Muscle of leg (tissue), 9 donors: ENCODE data around the gene UQCRQ. TPM values are rescaled to one million over a fixed set of nuclear protein-coding genes. Genes with fewer than 3 reads are reported as not detected.

Experiments
- polyA plus RNA-seq, 8 donors: library from polyadenylated mRNA; unstranded; fragments of 120-200 nt; gene quantifications; one replicate each; pipeline versions ENCODE4 v1.2.1 to v1.2.3, GENCODE V29; 2013; ENCODE audit warnings: inconsistent platforms in 1 of 8, low replicate concordance in 1 of 8; ENCODE audit not compliant: insufficient read length in 8 of 8, insufficient read depth in 1 of 8
- total RNA-seq: library from RNA; stranded (reverse); fragments of 120-200 nt; gene quantifications from one replicate; pipeline ENCODE4 v1.2.4, GENCODE V29; 2013

UQCRQ gene
- total and polyA plus RNA-seq, 9 donors = 154 to 447 (median 195) TPM

Other genes with a start within 250 kb of the UQCRQ start
- gene IL13, start 208.5 kb upstream of the UQCRQ start, total RNA-seq = not detected
- under 1 TPM in 1 of 8 donors, not detected in 7; 0.17 TPM for gene IL13, start 208.5 kb upstream of the UQCRQ start, polyA plus RNA-seq
- not detected for gene IL4, start 192.7 kb upstream of the UQCRQ start, total RNA-seq
- under 1 TPM in 1 of 8 donors, not detected in 7; 0.18 TPM for gene IL4, start 192.7 kb upstream of the UQCRQ start, polyA plus RNA-seq
- 6.0 TPM for gene KIF3A, start 129.1 kb upstream of the UQCRQ start, total RNA-seq
- 10 to 100 TPM in 1 of 8 donors, 1 to 10 TPM in 7; 4.2 to 10.3 (median 7.0) TPM for gene KIF3A, start 129.1 kb upstream of the UQCRQ start, polyA plus RNA-seq
- not detected for gene CCNI2, start 119.2 kb upstream of the UQCRQ start, total RNA-seq
- 1 to 10 TPM in 3 of 8 donors, under 1 TPM in 5; 0.24 to 2.3 (median 0.83) TPM for gene CCNI2, start 119.2 kb upstream of the UQCRQ start, polyA plus RNA-seq
- gene SEPTIN8, start 89.4 kb upstream of the UQCRQ start, total RNA-seq = 39.2 TPM
- gene SEPTIN8, start 89.4 kb upstream of the UQCRQ start, polyA plus RNA-seq = 10 to 100 TPM; 34.6 to 56.1 (median 42.1) TPM
- gene SOWAHA, start 53.3 kb upstream of the UQCRQ start, total RNA-seq = 0.04 TPM
- gene SOWAHA, start 53.3 kb upstream of the UQCRQ start, polyA plus RNA-seq = 1 to 10 TPM in 1 of 8 donors, under 1 TPM in 6, not detected in 1; 0.05 to 2.5 (median 0.13) TPM
- 2.4 TPM for gene SHROOM1, start 36.0 kb upstream of the UQCRQ start, total RNA-seq
- 1 to 10 TPM; 1.6 to 3.2 (median 2.5) TPM for gene SHROOM1, start 36.0 kb upstream of the UQCRQ start, polyA plus RNA-seq
- gene GDF9, start 173 bp upstream of the UQCRQ start, total RNA-seq = 0.40 TPM
- 1 to 10 TPM in 1 of 8 donors, under 1 TPM in 7; 0.39 to 1.0 (median 0.62) TPM for gene GDF9, start 173 bp upstream of the UQCRQ start, polyA plus RNA-seq
- 1.4 TPM for gene LEAP2, start 7.0 kb downstream of the UQCRQ start, total RNA-seq
- 1 to 10 TPM in 7 of 8 donors, under 1 TPM in 1; 0.74 to 3.2 (median 1.5) TPM for gene LEAP2, start 7.0 kb downstream of the UQCRQ start, polyA plus RNA-seq
- gene AFF4, start 97.0 kb downstream of the UQCRQ start, total RNA-seq = 32.3 TPM
- 10 to 100 TPM; 25.5 to 51.8 (median 39.7) TPM for gene AFF4, start 97.0 kb downstream of the UQCRQ start, polyA plus RNA-seq
- gene ZCCHC10, start 159.9 kb downstream of the UQCRQ start, total RNA-seq = 11.6 TPM
- gene ZCCHC10, start 159.9 kb downstream of the UQCRQ start, polyA plus RNA-seq = 10 to 100 TPM; 17.6 to 28.0 (median 23.0) TPM
- gene HSPA4, start 185.4 kb downstream of the UQCRQ start, total RNA-seq = 59.8 TPM
- gene HSPA4, start 185.4 kb downstream of the UQCRQ start, polyA plus RNA-seq = 10 to 100 TPM; 55.7 to 83.9 (median 74.0) TPM